BE2C (cell line): ENCODE measurements around the gene NR1H3.

Experiments used
- DNase-seq: peaks from one replicate; pipeline ENCODE4 v3.0.0-alpha.2; 2020
- H3K27me3 ChIP-seq: fragments of 250-450 bp; sonication (Bioruptor Pico); 2 replicates; pipeline ENCODE4 v1.5.1; 2020; ENCODE audit warnings: mild to moderate bottlenecking
- H3K36me3 ChIP-seq: fragments of 250-450 bp; sonication (Bioruptor Pico); 2 replicates; pipeline ENCODE4 v1.5.1; 2020; ENCODE audit warnings: mild to moderate bottlenecking
- H3K4me1 ChIP-seq: fragments of 250-450 bp; sonication (Bioruptor Pico); 2 replicates; pipeline ENCODE4 v1.5.1; 2020
- H3K4me3 ChIP-seq: 2 replicates; pipeline ENCODE4 v1.5.1; 2011; ENCODE audit warnings: low read depth, low read length
- H3K9me3 ChIP-seq: fragments of 250-450 bp; sonication (Bioruptor Pico); 2 replicates; pipeline ENCODE4 v1.5.1; 2020
- CTCF ChIP-seq: IDR thresholded peaks from 2 replicates; pipeline ENCODE4 v1.5.1; 2012; ENCODE audit warnings: mild to moderate bottlenecking, low read depth, low read length

The NR1H3 gene

GRCh38 chr11:47241841-47242301 is 15.9 kb upstream of the NR1H3 start:
- no peak for DNase-seq
- H3K9me3 ChIP-seq = no peaks in the 10 kb centered on the region
- H3K36me3 ChIP-seq = peaks cover 3% of the 10 kb centered on the region
- no peaks in the 10 kb centered on the region for H3K27me3 ChIP-seq
- TF ChIP-seq CTCF = no peak
- no peak overlapping the region for H3K4me3 ChIP-seq
- H3K4me1 ChIP-seq = no peaks in the 10 kb centered on the region

- Histone ChIP-seq H3K9me3 (no peaks in the 10 kb centered on the region), H3K4me3 (no peak overlapping the region), H3K27me3 (no peaks in the 10 kb centered on the region), H3K4me1 (no peaks in the 10 kb centered on the region), H3K36me3 (peaks cover 3% of the 10 kb centered on the region)
- DNase-seq = no peak
- no peak for TF ChIP-seq CTCF
Measured at GRCh38 chr11:47242596-47243192, 15.1 kb upstream of the NR1H3 start.

- no peak for TF ChIP-seq CTCF
- H3K4me1 ChIP-seq = no peaks in the 10 kb centered on the region
- H3K9me3 ChIP-seq = no peaks in the 10 kb centered on the region
- H3K4me3 ChIP-seq = no peak overlapping the region
- no peak for DNase-seq
- peaks cover 3% of the 10 kb centered on the region for H3K36me3 ChIP-seq
- no peaks in the 10 kb centered on the region for H3K27me3 ChIP-seq
Measured at GRCh38 chr11:47243454-47243853, 14.3 kb upstream of the NR1H3 start.

- H3K4me1 ChIP-seq = no peaks in the 10 kb centered on the region; the same call in 1 of the 2 replicates
- peaks cover 3% of the 10 kb centered on the region for H3K36me3 ChIP-seq
- no peak overlapping the region for H3K4me3 ChIP-seq
- no peak for DNase-seq
- H3K9me3 ChIP-seq = no peaks in the 10 kb centered on the region
- TF ChIP-seq CTCF = no peak
- H3K27me3 ChIP-seq = no peaks in the 10 kb centered on the region
Measured at GRCh38 chr11:47244448-47245350, 13.1 kb upstream of the NR1H3 start.

- H3K9me3 ChIP-seq = no peaks in the 10 kb centered on the region
- H3K4me3 ChIP-seq = no peak overlapping the region
- TF ChIP-seq CTCF = no peak
- H3K4me1 ChIP-seq = no peaks in the 10 kb centered on the region; the same call in 1 of the 2 replicates
- H3K36me3 ChIP-seq = no peaks in the 10 kb centered on the region; the same call in 1 of the 2 replicates
- H3K27me3 ChIP-seq = no peaks in the 10 kb centered on the region
- DNase-seq = no peak
Measured at GRCh38 chr11:47245611-47246357, 12.0 kb upstream of the NR1H3 start.
